GM23338 (cell line): ENCODE data around the gene CFDP1. TPM values are rescaled to one million over a fixed set of nuclear protein-coding genes. Genes with fewer than 3 reads are reported as not detected.

ENCODE experiments used
- ATAC-seq: fragments of 200-7000 bp; cut with Tn5 transposase; 3 replicates; pipeline ENCODE4 v1.9.1; 2020
- DNase-seq: peaks from one replicate; pipeline ENCODE4 v3.0.0-alpha.2; 2015; ENCODE audit warnings: low spot score
- H2AFZ ChIP-seq: fragments of 200-600 bp; sonication (generic); 2 replicates; pipeline ENCODE4 v1.8.0; 2016; ENCODE audit warnings: antibody characterized with exemption, mild to moderate bottlenecking, moderate library complexity
- H3F3A ChIP-seq: fragments of 200-600 bp; sonication (generic); replicated peaks from 2 replicates; pipeline ENCODE4 v1.8.0; 2017; ENCODE audit warnings: antibody characterized with exemption, mixed run types, low read depth
- H3K27ac ChIP-seq: fragments of 200-600 bp; sonication (generic); 2 replicates; pipeline ENCODE4 v1.6.1; 2016; ENCODE audit warnings: low read depth
- H3K27me3 ChIP-seq: fragments of 200-600 bp; sonication (generic); 2 replicates; pipeline ENCODE4 v1.8.0; 2016; ENCODE audit warnings: mild to moderate bottlenecking, mixed run types, moderate library complexity; ENCODE audit not compliant: insufficient read depth
- H3K36me3 ChIP-seq: fragments of 200-600 bp; sonication (generic); 2 replicates; pipeline ENCODE4 v1.8.0; 2016; ENCODE audit warnings: mild to moderate bottlenecking; ENCODE audit not compliant: insufficient read depth
- H3K4me1 ChIP-seq: fragments of 200-600 bp; sonication (generic); 2 replicates; pipeline ENCODE4 v1.8.0; 2016; ENCODE audit warnings: mild to moderate bottlenecking, moderate library complexity; ENCODE audit not compliant: insufficient read depth
- H3K4me2 ChIP-seq: fragments of 200-600 bp; sonication (generic); 2 replicates; pipeline ENCODE4 v1.7.1; 2017; ENCODE audit warnings: mixed run types
- H3K4me3 ChIP-seq: fragments of 200-600 bp; sonication (generic); 2 replicates; pipeline ENCODE4 v1.6.1; 2016; ENCODE audit warnings: mixed run types
- H3K79me2 ChIP-seq: fragments of 200-600 bp; sonication (generic); replicated peaks from 2 replicates; pipeline ENCODE4 v1.8.0; 2017; ENCODE audit warnings: mild to moderate bottlenecking; ENCODE audit not compliant: insufficient read depth
- H3K9me2 ChIP-seq: fragments of 200-600 bp; sonication (generic); 2 replicates; pipeline ENCODE4 v1.8.0; 2017; ENCODE audit not compliant: insufficient read depth
- H4K20me1 ChIP-seq: fragments of 200-600 bp; sonication (generic); replicated peaks from 2 replicates; pipeline ENCODE4 v1.8.0; 2017; ENCODE audit warnings: mild to moderate bottlenecking; ENCODE audit not compliant: insufficient read depth
- H3K27ac Mint-ChIP-seq: 2 replicates; pipeline ENCODE4 v1.8.0; 2020; ENCODE audit warnings: inconsistent platforms, mild to moderate bottlenecking, moderate library complexity, mixed read lengths
- H3K27me3 Mint-ChIP-seq: 3 replicates; pipeline ENCODE4 v1.8.0; 2022; ENCODE audit warnings: low read depth, mild to moderate bottlenecking, moderate library complexity, mixed read lengths, inconsistent platforms; ENCODE audit not compliant: insufficient read depth, poor library complexity
- H3K36me3 Mint-ChIP-seq: 3 replicates; pipeline ENCODE4 v1.8.0; 2021; ENCODE audit warnings: low read depth, mild to moderate bottlenecking, inconsistent platforms, moderate library complexity, mixed read lengths
- H3K4me1 Mint-ChIP-seq: 3 replicates; pipeline ENCODE4 v1.8.0; 2020; ENCODE audit warnings: mild to moderate bottlenecking, inconsistent platforms, mixed read lengths
- H3K4me3 Mint-ChIP-seq: 3 replicates; pipeline ENCODE4 v1.8.0; 2021; ENCODE audit warnings: moderate library complexity, mild to moderate bottlenecking, inconsistent platforms, mixed read lengths
- H3K9me3 Mint-ChIP-seq: 3 replicates; pipeline ENCODE4 v1.8.0; 2020; ENCODE audit warnings: moderate library complexity, mild to moderate bottlenecking, inconsistent platforms, mixed read lengths
- CREB1 ChIP-seq: fragments of 250-450 bp; sonication (Bioruptor Pico); IDR thresholded peaks from 2 replicates; pipeline ENCODE4 v1.5.0; 2020; ENCODE audit warnings: low read depth, mild to moderate bottlenecking, moderate library complexity
- CTCF ChIP-seq, 2 experiments: fragments of 200-600 bp in 1 of 2; sonication (generic) in 1 of 2; conservative IDR thresholded peaks; 2 replicates each; pipeline versions ENCODE4 v1.5.1 to v1.6.1; 2016 to 2017; ENCODE audit warnings: antibody characterized with exemption in 2 of 2, low read depth in 2 of 2, mild to moderate bottlenecking in 2 of 2, moderate library complexity in 1 of 2
- ETS1 ChIP-seq: IDR thresholded peaks from 2 replicates; pipeline ENCODE4 v1.6.1; 2016; ENCODE audit warnings: antibody characterized with exemption
- EZH2 ChIP-seq: fragments of 200-600 bp; sonication (generic); IDR thresholded peaks from one replicate; pipeline ENCODE4 v1.8.0; 2017; ENCODE audit warnings: antibody characterized with exemption, mild to moderate bottlenecking, low read depth; ENCODE audit not compliant: unreplicated experiment
- EZH2phosphoT487 ChIP-seq: fragments of 200-600 bp; sonication (generic); IDR thresholded peaks from one replicate; pipeline ENCODE4 v1.8.1; 2018; ENCODE audit warnings: antibody characterized with exemption; ENCODE audit not compliant: unreplicated experiment
- JUNB ChIP-seq: IDR thresholded peaks from one replicate; pipeline ENCODE4 v1.6.1; 2016; ENCODE audit warnings: antibody characterized with exemption; ENCODE audit not compliant: unreplicated experiment
- NANOG ChIP-seq: IDR thresholded peaks from 2 replicates; pipeline ENCODE4 v1.6.1; 2016; ENCODE audit warnings: antibody characterized with exemption, borderline replicate concordance
- POLR2AphosphoS5 ChIP-seq: IDR thresholded peaks from 2 replicates; pipeline ENCODE4 v1.6.1; 2016; ENCODE audit warnings: antibody characterized with exemption, low read depth
- STAT1 ChIP-seq: IDR thresholded peaks from one replicate; pipeline ENCODE4 v1.6.1; 2016; ENCODE audit warnings: antibody characterized with exemption; ENCODE audit not compliant: unreplicated experiment
- ZNF114 ChIP-seq: fragments of 250-450 bp; sonication (Bioruptor Pico); IDR thresholded peaks from 2 replicates; pipeline ENCODE4 v1.5.0; 2020; ENCODE audit warnings: mild to moderate bottlenecking, moderate library complexity
- ZNF331 ChIP-seq: fragments of 250-450 bp; sonication (Bioruptor Pico); IDR thresholded peaks from 2 replicates; pipeline ENCODE4 v1.5.0; 2020; ENCODE audit warnings: low read depth, mild to moderate bottlenecking, moderate library complexity
- polyA plus RNA-seq: library from polyadenylated mRNA; unstranded; fragments of >200 nt; fragmentation: Nextera tagmentation; extraction: Ambion mirVana; gene quantifications from 2 replicates; pipeline ENCODE4 v1.2.1, GENCODE V29; 2016
- total RNA-seq: library from RNA; depleted of rRNA; stranded (reverse); fragments of >200 nt; shearing (Covaris generic); gene quantifications from 2 replicates; pipeline ENCODE4 v1.2.3, GENCODE V29; 2014
- TF ChIP-seq, protein P1 (sequence below): fragments of 250-450 bp; sonication (Bioruptor Pico); IDR thresholded peaks from 2 replicates; pipeline ENCODE4 v1.5.0; 2020; ENCODE audit warnings: mild to moderate bottlenecking, moderate library complexity
- TF ChIP-seq, protein P2 (sequence below): IDR thresholded peaks from one replicate; pipeline ENCODE4 v1.6.1; 2018; ENCODE audit warnings: antibody characterized with exemption; ENCODE audit not compliant: unreplicated experiment

The CFDP1 gene
- total and polyA plus RNA-seq, 2 experiments from 2014 or later: 89.9 to 224 TPM

- H2AFZ ChIP-seq: no peak overlapping the region
- no peak for ATAC-seq
- H3F3A ChIP-seq: 0 out of 2 replicates have a peak, but pooled peaks cover 7% of the 10 kb centered on the region
- Mint-ChIP-seq H3K4me1 (no peaks in the 10 kb centered on the region), H3K9me3 (no peaks in the 10 kb centered on the region), H3K36me3 (0 out of 3 replicates have a peak, but pooled peaks cover 6% of the 10 kb centered on the region), H3K27ac (no peak overlapping the region), H3K27me3 (no peaks in the 10 kb centered on the region), H3K4me3 (no peak overlapping the region)
- no peaks in the 10 kb centered on the region for H3K27me3 ChIP-seq
- no peak overlapping the region for H3K27ac ChIP-seq
- H3K79me2 ChIP-seq: no peaks in the 10 kb centered on the region
- 0 out of 2 replicates have a peak, but pooled peaks cover 3% of the 10 kb centered on the region for H4K20me1 ChIP-seq
- DNase-seq: no peak
- no peak overlapping the region for H3K4me2 ChIP-seq
- TF ChIP-seq, protein P1, sequence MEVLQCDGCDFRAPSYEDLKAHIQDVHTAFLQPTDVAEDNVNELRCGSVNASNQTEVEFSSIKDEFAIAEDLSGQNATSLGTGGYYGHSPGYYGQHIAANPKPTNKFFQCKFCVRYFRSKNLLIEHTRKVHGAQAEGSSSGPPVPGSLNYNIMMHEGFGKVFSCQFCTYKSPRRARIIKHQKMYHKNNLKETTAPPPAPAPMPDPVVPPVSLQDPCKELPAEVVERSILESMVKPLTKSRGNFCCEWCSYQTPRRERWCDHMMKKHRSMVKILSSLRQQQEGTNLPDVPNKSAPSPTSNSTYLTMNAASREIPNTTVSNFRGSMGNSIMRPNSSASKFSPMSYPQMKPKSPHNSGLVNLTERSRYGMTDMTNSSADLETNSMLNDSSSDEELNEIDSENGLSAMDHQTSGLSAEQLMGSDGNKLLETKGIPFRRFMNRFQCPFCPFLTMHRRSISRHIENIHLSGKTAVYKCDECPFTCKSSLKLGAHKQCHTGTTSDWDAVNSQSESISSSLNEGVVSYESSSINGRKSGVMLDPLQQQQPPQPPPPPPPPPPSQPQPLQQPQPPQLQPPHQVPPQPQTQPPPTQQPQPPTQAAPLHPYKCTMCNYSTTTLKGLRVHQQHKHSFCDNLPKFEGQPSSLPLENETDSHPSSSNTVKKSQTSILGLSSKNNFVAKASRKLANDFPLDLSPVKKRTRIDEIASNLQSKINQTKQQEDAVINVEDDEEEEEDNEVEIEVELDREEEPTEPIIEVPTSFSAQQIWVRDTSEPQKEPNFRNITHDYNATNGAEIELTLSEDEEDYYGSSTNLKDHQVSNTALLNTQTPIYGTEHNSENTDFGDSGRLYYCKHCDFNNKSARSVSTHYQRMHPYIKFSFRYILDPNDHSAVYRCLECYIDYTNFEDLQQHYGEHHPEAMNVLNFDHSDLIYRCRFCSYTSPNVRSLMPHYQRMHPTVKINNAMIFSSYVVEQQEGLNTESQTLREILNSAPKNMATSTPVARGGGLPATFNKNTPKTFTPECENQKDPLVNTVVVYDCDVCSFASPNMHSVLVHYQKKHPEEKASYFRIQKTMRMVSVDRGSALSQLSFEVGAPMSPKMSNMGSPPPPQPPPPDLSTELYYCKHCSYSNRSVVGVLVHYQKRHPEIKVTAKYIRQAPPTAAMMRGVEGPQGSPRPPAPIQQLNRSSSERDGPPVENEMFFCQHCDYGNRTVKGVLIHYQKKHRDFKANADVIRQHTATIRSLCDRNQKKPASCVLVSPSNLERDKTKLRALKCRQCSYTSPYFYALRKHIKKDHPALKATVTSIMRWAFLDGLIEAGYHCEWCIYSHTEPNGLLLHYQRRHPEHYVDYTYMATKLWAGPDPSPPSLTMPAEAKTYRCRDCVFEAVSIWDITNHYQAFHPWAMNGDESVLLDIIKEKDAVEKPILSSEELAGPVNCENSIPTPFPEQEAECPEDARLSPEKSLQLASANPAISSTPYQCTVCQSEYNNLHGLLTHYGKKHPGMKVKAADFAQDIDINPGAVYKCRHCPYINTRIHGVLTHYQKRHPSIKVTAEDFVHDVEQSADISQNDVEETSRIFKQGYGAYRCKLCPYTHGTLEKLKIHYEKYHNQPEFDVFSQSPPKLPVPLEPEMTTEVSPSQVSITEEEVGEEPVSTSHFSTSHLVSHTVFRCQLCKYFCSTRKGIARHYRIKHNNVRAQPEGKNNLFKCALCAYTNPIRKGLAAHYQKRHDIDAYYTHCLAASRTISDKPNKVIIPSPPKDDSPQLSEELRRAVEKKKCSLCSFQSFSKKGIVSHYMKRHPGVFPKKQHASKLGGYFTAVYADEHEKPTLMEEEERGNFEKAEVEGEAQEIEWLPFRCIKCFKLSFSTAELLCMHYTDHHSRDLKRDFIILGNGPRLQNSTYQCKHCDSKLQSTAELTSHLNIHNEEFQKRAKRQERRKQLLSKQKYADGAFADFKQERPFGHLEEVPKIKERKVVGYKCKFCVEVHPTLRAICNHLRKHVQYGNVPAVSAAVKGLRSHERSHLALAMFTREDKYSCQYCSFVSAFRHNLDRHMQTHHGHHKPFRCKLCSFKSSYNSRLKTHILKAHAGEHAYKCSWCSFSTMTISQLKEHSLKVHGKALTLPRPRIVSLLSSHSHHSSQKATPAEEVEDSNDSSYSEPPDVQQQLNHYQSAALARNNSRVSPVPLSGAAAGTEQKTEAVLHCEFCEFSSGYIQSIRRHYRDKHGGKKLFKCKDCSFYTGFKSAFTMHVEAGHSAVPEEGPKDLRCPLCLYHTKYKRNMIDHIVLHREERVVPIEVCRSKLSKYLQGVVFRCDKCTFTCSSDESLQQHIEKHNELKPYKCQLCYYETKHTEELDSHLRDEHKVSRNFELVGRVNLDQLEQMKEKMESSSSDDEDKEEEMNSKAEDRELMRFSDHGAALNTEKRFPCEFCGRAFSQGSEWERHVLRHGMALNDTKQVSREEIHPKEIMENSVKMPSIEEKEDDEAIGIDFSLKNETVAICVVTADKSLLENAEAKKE (CRISPR knock-in tag): no peak
- TF ChIP-seq, protein P2, sequence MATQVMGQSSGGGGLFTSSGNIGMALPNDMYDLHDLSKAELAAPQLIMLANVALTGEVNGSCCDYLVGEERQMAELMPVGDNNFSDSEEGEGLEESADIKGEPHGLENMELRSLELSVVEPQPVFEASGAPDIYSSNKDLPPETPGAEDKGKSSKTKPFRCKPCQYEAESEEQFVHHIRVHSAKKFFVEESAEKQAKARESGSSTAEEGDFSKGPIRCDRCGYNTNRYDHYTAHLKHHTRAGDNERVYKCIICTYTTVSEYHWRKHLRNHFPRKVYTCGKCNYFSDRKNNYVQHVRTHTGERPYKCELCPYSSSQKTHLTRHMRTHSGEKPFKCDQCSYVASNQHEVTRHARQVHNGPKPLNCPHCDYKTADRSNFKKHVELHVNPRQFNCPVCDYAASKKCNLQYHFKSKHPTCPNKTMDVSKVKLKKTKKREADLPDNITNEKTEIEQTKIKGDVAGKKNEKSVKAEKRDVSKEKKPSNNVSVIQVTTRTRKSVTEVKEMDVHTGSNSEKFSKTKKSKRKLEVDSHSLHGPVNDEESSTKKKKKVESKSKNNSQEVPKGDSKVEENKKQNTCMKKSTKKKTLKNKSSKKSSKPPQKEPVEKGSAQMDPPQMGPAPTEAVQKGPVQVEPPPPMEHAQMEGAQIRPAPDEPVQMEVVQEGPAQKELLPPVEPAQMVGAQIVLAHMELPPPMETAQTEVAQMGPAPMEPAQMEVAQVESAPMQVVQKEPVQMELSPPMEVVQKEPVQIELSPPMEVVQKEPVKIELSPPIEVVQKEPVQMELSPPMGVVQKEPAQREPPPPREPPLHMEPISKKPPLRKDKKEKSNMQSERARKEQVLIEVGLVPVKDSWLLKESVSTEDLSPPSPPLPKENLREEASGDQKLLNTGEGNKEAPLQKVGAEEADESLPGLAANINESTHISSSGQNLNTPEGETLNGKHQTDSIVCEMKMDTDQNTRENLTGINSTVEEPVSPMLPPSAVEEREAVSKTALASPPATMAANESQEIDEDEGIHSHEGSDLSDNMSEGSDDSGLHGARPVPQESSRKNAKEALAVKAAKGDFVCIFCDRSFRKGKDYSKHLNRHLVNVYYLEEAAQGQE: no peak
- no peak for TF ChIP-seq EZH2
- no peak for TF ChIP-seq ZNF331 (CRISPR knock-in tag)
- no peak for TF ChIP-seq EZH2phosphoT487
- TF ChIP-seq STAT1: no peak
- TF ChIP-seq CTCF (conservative IDR thresholded peaks at IDR 0.05; ENCODE audit: low read depth in 2 of 2): no peak
- no peak for TF ChIP-seq CREB1 (CRISPR knock-in tag)
- TF ChIP-seq ETS1: no peak
- no peak for TF ChIP-seq ZNF114
- TF ChIP-seq NANOG: no peak
- TF ChIP-seq POLR2AphosphoS5: no peak
- TF ChIP-seq JUNB: no peak
- no peak overlapping the region for H3K4me3 ChIP-seq
- H3K36me3 ChIP-seq: no peaks in the 10 kb centered on the region; the same call in 1 of the 2 replicates
- H3K9me2 ChIP-seq: no peaks in the 10 kb centered on the region
- H3K4me1 ChIP-seq: 0 out of 2 replicates have a peak, but pooled peaks cover 3% of the 10 kb centered on the region
Measured at GRCh38 chr16:75309899-75310430, 123.3 kb downstream of the CFDP1 start.
